Thymus (tissue), 14 donors: ENCODE measurements around the gene SKAP1. TPM values are rescaled to one million over a fixed set of nuclear protein-coding genes. Genes with fewer than 3 reads are reported as not detected.

ENCODE experiments used
- DNase-seq, 9 donors: peaks; one replicate each; pipeline ENCODE4 v3.0.0-alpha.2; 2013; ENCODE audit warnings: low spot score in 9 of 9, low read depth in 6 of 9, missing footprints in 1 of 9
- H3K27ac ChIP-seq, 2 donors: one replicate each; pipeline ENCODE4 v1.5.1; 2013; ENCODE audit warnings: control low read depth in 1 of 2, low read depth in 1 of 2, low read length in 1 of 2, mild to moderate bottlenecking in 1 of 2, moderate library complexity in 1 of 2
- H3K27me3 ChIP-seq, 2 donors: one replicate each; pipeline ENCODE4 v1.5.1; 2013; ENCODE audit warnings: low read length in 1 of 2; ENCODE audit not compliant: control insufficient read depth in 2 of 2, insufficient read depth in 1 of 2
- H3K36me3 ChIP-seq, 2 donors: one replicate each; pipeline ENCODE4 v1.5.1; 2013; ENCODE audit warnings: low read length in 1 of 2, mild to moderate bottlenecking in 1 of 2, moderate library complexity in 1 of 2; ENCODE audit not compliant: control insufficient read depth in 2 of 2, insufficient read depth in 2 of 2
- H3K4me1 ChIP-seq, 2 donors: one replicate each; pipeline ENCODE4 v1.5.1; 2013; ENCODE audit warnings: low read length in 2 of 2; ENCODE audit not compliant: control insufficient read depth in 2 of 2, insufficient read depth in 2 of 2
- H3K4me3 ChIP-seq, 2 donors: one replicate each; pipeline ENCODE4 v1.5.1; 2013; ENCODE audit warnings: low read length in 2 of 2, control low read depth in 1 of 2, mild to moderate bottlenecking in 1 of 2
- H3K9me3 ChIP-seq, 2 donors: one replicate each; pipeline ENCODE4 v1.5.1; 2013; ENCODE audit warnings: low read length in 1 of 2, mild to moderate bottlenecking in 1 of 2; ENCODE audit not compliant: control insufficient read depth in 2 of 2, insufficient read depth in 1 of 2
- WGBS: extraction: QIAGEN DNeasy Blood & Tissue Kit; methylation state at CpG from one replicate; pipeline ENCODE4 v1.1.7; 2013; 5-methylcytosine and 5-hydroxymethylcytosine counted together
- long read RNA-seq, 10 donors: transcript quantifications; one replicate each; lab custom pipeline, GENCODE V29; 2026
- polyA plus RNA-seq: library from polyadenylated mRNA; stranded (reverse); fragments of 200-250 nt; gene quantifications from one replicate; pipeline ENCODE4 v1.2.3, GENCODE V29; 2013
- total RNA-seq: library from RNA; stranded (reverse); fragments of 120-200 nt; gene quantifications from one replicate; pipeline ENCODE4 v1.2.4, GENCODE V29; 2013
- donor health status: healthy.

The SKAP1 gene
- total RNA-seq, result 28.8 TPM
- 64.4 TPM for polyA plus RNA-seq
- long read RNA-seq, donor 1, result 0 reads
- long read RNA-seq, donor 2, result 0 reads
- long read RNA-seq, donor 3, transcript SKAP1-201 (13 exons, 1,534 nt), result major isoform, 8 of 10 reads
- long read RNA-seq, donor 3, partial matches to known transcripts, result 0 of 10 reads
- long read RNA-seq, donor 3, other reads (novel, unspliced or antisense), result 0 of 10 reads
- long read RNA-seq, donor 4, partial matches to known transcripts, result 7 of 12 reads
- long read RNA-seq, donor 4, other reads (novel, unspliced or antisense), result 0 of 12 reads
- long read RNA-seq, donor 5, partial matches to known transcripts, result 0 of 7 reads
- long read RNA-seq, donor 5, other reads (novel, unspliced or antisense), result 0 of 7 reads
- long read RNA-seq, donor 6, partial matches to known transcripts, result 0 of 4 reads
- long read RNA-seq, donor 6, other reads (novel, unspliced or antisense), result 0 of 4 reads
- long read RNA-seq, donor 7, partial matches to known transcripts, result 15 of 24 reads
- long read RNA-seq, donor 7, other reads (novel, unspliced or antisense), result 6 of 24 reads
- long read RNA-seq, donor 8, partial matches to known transcripts, result 0 of 1 reads
- long read RNA-seq, donor 8, other reads (novel, unspliced or antisense), result 0 of 1 reads
- long read RNA-seq, donor 9, partial matches to known transcripts, result 0 of 5 reads
- long read RNA-seq, donor 9, other reads (novel, unspliced or antisense), result 0 of 5 reads
- long read RNA-seq, donor 10, partial matches to known transcripts, result 0 of 3 reads
- long read RNA-seq, donor 10, other reads (novel, unspliced or antisense), result 0 of 3 reads

DNA sequence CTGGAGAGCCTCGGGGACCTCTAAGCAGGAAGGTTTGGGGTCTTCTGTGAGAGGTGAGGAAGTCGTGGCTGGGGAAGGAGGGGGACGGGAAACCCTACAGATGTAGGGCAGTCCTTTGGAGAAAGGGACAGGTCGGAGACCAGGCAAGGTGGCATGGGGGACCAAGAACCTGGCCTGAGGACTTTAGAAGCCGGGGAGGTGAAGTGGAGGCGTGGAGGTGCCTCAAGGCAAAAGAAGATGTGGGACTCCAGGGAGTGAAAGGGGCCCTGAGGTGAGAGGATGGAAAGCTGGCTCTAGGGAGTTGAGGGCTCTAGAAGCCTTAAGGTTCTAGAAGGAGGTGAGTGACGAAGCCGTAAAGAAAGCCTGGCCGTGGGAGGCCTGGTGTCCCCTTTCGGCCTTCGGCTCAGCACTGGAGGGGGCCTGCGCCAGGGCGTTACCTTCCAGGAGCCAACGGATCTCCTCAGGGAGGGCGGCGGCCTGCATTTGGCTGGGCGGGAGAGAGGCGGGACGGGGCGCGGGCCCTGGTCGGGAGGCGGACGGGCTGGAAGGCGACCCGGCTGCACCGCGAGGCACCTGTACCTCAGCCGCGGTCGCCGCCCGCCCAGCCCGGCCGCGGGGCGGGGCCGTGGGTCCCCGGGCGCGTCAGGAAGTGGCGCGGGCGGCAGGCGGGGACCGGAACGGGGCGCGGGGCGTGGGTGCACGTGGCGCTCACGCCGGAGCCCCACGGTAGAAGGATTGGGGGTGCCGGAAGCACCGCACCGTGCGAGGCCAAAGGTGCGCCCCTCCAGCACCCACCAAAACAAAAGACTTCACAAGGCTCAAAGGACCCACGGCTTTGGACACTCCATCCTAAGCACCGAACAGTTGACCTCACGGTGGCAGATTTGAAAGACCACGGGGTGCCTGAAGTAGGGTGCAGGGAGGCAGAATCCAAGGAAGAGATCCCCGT lies at the start of gene SKAP1:
SKAP1 (minus strand) TSS at position 577 of the 949 bp plus-strand sequence.
- peaks cover 0 to 4% of the 10 kb centered on the region in 2 donors for H3K9me3 ChIP-seq
- DNase-seq, result peak in 3 of 9 donors; percentile 54 to 77 (median 57)
- peak within 1 kb of the TSS; percentile 82 to 95 for H3K27ac ChIP-seq
- peak within 1 kb of the TSS; percentile 60 to 79 for H3K4me3 ChIP-seq
- 10% methylated on average over 65 of the region's 65 CpGs for WGBS
- H3K4me1 ChIP-seq, result peaks cover 13 to 52% of the 10 kb centered on the region in 2 donors
- peaks cover 0 to 11% of the 10 kb centered on the region in 2 donors for H3K27me3 ChIP-seq
- H3K36me3 ChIP-seq, result no peaks in the 10 kb centered on the region

DNA sequence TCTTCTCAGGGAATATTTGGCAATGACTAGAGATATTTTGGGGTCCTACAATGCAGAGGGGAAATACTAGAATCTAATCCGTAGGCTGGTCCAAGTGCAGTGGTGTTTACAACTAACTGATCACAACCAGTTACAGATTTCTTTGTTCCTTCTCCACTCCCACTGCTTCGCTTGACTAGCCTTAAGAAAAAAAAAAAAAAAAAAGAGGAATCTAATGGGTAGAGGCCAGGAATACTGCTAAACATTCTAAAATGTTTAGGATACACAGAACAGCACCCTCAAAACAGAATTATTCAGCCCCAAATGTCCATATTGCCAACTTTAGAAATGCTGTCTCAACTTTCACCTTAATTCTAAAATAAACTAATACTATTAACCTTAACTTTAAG lies 49.0 kb upstream of the SKAP1 start:
- 91% methylated on average over 2 of the region's 2 CpGs for WGBS
- Histone ChIP-seq H3K4me1 (peaks cover 0 to 22% of the 10 kb centered on the region in 2 donors), H3K9me3 (no peaks in the 10 kb centered on the region), H3K27me3 (peaks cover 0 to 3% of the 10 kb centered on the region in 2 donors), H3K36me3 (no peaks in the 10 kb centered on the region), H3K4me3 (no peak overlapping the region), H3K27ac (no peak overlapping the region)
- DNase-seq, result no peak

DNA sequence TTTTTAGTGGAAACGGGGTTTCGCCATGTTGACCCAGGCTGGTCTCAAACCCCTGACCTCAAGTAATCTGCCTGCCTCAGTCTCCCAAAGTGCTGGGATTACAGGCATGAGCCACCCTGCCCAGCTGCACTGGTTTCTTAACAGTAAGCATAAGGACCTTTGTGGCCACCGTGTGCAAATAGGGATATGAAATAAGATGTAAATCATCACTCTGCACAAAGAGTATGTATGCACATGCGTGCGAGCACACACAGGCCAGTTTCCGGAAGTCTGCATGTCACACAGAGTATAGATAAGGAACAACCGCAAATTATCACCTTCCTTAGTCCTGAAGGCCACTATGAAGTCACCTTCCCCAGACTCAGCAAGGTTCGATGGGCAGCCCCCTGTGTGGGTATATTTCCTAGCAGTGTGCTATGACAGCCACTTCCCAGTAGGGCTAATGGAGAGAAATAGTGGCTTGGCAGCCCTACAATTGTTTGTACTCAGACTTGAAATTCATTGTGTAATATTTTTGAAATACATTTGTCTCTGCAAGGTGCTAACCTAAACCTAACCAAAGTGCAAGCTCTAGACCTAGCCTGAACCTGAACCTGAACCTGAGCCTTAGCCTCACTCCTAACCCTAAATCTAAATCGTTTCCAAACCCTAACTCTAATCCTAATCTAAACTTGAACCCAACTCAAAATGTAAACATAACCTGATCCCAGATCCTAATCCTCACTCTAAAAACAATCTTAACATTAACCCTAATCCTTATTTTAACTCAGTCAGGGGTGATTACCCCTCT lies 48.4 kb upstream of the SKAP1 start:
- Histone ChIP-seq H3K36me3 (no peaks in the 10 kb centered on the region), H3K4me1 (peaks cover 0 to 16% of the 10 kb centered on the region in 2 donors), H3K4me3 (no peak overlapping the region), H3K9me3 (no peaks in the 10 kb centered on the region), H3K27me3 (peaks cover 0 to 3% of the 10 kb centered on the region in 2 donors), H3K27ac (no peak overlapping the region)
- 35% methylated on average over 9 of the region's 9 CpGs for WGBS
- DNase-seq, result peak in 2 of 9 donors; percentile 31 to 49

DNA sequence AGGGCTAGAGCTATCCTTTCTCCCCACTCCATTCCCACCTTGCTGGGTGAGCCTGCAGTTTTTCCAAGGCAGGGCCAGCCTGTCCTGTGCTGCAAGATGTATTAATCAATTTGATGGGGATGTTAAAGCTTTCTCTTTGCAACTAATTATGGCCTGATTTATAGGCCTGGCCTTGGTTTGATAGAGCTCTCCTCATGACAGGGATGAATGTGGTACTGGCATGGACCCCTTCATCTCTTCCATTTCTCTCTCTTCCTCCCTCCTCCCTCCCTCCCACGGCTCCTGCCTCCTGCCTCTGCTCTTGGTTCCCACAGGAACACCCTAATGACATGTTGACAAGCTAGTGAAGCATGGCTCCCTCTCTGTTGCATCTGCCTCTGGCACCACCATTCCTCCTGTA lies 47.2 kb upstream of the SKAP1 start:
- Histone ChIP-seq H3K4me3 (no peak overlapping the region), H3K27ac (no peak overlapping the region), H3K4me1 (peaks cover 0 to 10% of the 10 kb centered on the region in 2 donors), H3K27me3 (no peaks in the 10 kb centered on the region), H3K36me3 (no peaks in the 10 kb centered on the region), H3K9me3 (no peaks in the 10 kb centered on the region)
- WGBS, result 80% methylated on average over 1 of the region's 1 CpG
- no peak for DNase-seq

DNA sequence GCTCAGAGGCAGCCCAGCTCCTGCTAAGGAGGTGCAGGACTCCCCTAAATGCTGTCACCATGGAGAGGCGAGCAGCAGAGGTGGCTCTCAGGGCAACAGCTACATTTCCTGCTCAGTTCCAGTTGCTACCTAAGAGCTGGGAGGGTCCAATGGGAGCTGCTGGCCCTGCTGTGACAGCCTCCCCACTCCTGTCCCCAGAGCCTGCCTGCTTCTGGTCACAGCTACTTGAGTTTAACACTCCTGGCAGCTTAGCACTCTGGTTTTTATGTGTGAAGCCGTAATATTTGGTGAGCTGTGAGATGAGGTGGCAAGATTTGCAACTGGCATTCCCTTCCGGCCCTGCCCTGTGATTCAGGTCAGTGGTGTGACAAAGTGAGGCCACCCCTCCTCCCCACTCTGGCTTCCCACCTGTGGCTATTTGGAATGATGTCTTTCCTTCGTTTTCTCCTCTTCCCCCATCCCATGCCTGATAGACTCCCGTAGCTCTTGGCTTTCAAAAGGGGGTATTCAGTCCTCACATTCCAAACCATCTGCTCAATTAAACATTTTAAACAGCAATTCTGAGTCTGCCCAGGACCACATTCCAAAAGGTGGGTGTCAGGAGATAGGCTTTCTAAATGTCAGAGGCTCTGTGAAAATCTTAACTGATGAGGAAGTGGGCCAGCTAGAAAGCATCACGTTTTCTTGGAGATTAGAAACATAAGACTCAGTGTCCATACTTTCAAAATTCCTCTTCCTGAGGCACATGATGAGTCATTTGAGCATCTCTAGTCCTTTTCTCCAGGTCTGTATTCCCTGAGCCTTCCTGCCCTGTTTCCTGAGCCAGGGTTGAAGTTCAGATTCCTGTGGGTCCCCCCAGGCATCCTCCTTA lies 42.6 kb upstream of the SKAP1 start:
- Histone ChIP-seq H3K36me3 (no peaks in the 10 kb centered on the region), H3K4me3 (no peak overlapping the region), H3K27ac (no peak overlapping the region), H3K4me1 (peaks cover 0 to under 1% of the 10 kb centered on the region in 2 donors), H3K9me3 (no peaks in the 10 kb centered on the region), H3K27me3 (no peaks in the 10 kb centered on the region)
- WGBS, result 81% methylated on average over 6 of the region's 6 CpGs
- DNase-seq, result no peak

DNA sequence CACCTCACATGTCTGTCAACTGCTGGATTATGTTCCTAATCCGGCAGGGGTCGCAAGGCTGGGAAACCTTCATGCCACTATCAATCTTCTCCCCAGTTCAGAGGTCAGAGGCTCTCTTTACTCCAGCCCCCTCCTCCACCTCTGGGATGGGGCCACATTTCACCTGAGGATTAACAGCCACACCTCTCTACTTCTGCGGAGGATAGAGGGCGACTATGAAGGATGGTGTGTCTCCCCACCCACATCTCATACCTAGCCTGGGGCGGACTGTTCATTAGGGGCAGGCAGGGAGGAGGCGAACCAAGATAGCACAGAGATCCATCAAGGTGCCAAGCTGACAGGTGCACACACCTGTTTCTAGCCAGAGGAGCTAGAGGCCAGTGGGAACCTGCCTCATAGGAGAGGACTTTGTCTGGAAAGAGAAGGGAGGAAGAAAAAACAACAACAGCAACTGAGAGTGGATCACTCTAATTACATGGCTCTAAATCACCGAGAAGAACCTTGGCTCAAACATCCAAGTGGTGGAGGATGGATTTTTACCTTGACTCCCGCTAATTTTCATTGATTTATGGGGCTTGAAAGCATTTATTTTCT lies 41.9 kb upstream of the SKAP1 start:
- H3K27me3 ChIP-seq, result no peaks in the 10 kb centered on the region
- H3K4me3 ChIP-seq, result no peak overlapping the region
- DNase-seq, result no peak
- no peaks in the 10 kb centered on the region for H3K9me3 ChIP-seq
- H3K4me1 ChIP-seq, result no peaks in the 10 kb centered on the region
- H3K27ac ChIP-seq, result no peak overlapping the region
- no peaks in the 10 kb centered on the region for H3K36me3 ChIP-seq
- 85% methylated on average over 8 of the region's 8 CpGs for WGBS

DNA sequence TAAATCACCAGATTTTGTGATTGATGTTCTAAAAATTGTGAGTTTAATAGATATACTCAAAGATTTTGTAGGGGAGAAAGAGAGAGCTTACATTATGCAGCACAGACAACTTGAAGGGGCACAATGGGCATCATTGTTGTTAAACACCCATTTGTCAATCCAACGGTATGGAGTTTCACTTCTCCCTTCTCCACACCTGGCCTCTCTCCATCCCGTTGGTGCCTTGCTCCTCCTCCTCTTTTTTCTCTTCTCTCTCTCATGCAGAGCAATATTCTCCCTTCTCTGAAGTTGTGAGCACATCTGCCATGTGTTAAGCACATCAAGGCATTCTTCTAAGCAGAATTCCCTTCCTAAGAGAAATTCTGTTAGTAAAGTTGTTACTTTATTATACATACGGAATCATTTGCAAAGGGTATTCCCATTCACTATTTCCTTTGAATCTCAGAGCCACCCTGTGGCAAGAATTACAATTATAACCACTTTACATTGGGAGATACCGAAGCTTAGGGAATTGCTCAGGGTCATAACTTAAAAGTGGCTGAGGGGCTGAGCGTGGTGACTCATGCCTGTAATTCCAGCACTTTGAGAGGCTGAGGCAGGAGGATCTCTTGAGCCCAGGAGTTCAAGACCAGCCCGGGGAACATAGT lies 40.5 kb upstream of the SKAP1 start:
- WGBS, result 67% methylated on average over 6 of the region's 6 CpGs
- Histone ChIP-seq H3K4me1 (no peaks in the 10 kb centered on the region), H3K4me3 (no peak overlapping the region), H3K9me3 (no peaks in the 10 kb centered on the region), H3K36me3 (no peaks in the 10 kb centered on the region), H3K27me3 (no peaks in the 10 kb centered on the region), H3K27ac (no peak overlapping the region)
- DNase-seq, result no peak
